Neuron (in vitro differentiated cells): ENCODE data around the gene MTHFD2L.

Source experiments
- H2AFZ ChIP-seq: one replicate; pipeline ENCODE4 v1.6.1; 2013; ENCODE audit warnings: low read depth, mild to moderate bottlenecking, inconsistent platforms, low read length, moderate library complexity
- H3K27me3 ChIP-seq: one replicate; pipeline ENCODE4 v1.6.1; 2013; ENCODE audit warnings: low read length; ENCODE audit not compliant: insufficient read depth
- H3K36me3 ChIP-seq: one replicate; pipeline ENCODE4 v1.6.1; 2013; ENCODE audit warnings: low read length; ENCODE audit not compliant: insufficient read depth
- H3K4me1 ChIP-seq: one replicate; pipeline ENCODE4 v1.6.1; 2013; ENCODE audit warnings: low read length; ENCODE audit not compliant: insufficient read depth
- H3K4me3 ChIP-seq: 2 replicates; pipeline ENCODE4 v1.5.1; 2013; ENCODE audit warnings: mild to moderate bottlenecking, low read length, moderate library complexity
- H3K9me3 ChIP-seq: one replicate; pipeline ENCODE4 v1.6.1; 2013; ENCODE audit warnings: low read length

Gene MTHFD2L

DNA sequence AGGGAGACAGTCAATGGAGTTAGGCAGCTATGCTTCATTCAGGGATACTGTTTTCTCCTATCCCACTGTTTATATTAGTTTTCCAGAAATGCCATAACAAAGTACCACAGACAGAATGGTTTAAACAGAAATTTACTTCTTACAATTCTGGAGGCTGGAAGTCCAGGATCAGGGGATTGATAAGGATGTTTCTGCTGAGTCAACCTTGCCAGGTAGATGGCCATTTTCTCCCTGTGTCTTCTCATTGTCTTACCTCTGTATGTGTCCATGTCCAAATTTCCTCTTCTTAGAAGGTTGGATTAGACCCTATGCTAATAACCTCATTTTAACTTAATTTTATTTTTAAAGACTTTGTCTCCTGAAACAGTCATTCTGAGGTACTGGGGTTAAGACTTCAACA lies 129.9 kb downstream of the MTHFD2L start:
- Histone ChIP-seq H3K4me1 (no peaks in the 10 kb centered on the region), H3K4me3 (no peak overlapping the region), H3K36me3 (no peaks in the 10 kb centered on the region), H2AFZ (no peak overlapping the region), H3K27me3 (no peaks in the 10 kb centered on the region), H3K9me3 (no peaks in the 10 kb centered on the region)

DNA sequence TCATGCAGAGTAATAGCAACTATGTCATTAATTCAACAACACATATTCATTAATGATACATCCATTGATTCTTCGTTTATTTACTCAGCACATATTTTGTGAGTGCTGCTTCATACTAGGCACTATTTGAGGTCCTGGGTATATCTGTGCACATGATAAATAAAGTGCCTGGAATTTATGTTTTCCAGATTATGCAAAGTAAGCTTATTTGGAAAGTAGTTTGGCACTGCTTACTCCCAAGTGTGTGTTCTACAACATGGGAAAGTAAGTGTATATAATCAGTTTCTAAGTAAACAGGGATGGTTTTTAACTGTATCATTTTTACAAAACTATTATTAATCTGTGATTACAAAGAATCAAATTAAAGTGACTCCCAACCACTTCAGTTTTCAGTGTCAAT lies 133.6 kb downstream of the MTHFD2L start:
- Histone ChIP-seq H2AFZ (no peak overlapping the region), H3K4me3 (no peak overlapping the region), H3K27me3 (no peaks in the 10 kb centered on the region)

GRCh38 chr4:74292111-74292870 lies 134.4 kb downstream of the MTHFD2L start:
- Histone ChIP-seq H3K4me1 (peaks cover 9% of the 10 kb centered on the region), H2AFZ (no peak overlapping the region), H3K27me3 (no peaks in the 10 kb centered on the region), H3K9me3 (no peaks in the 10 kb centered on the region), H3K36me3 (no peaks in the 10 kb centered on the region), H3K4me3 (no peak overlapping the region)

More for the DNA sequence above, 133.6 kb downstream of the MTHFD2L start:
- Histone ChIP-seq H3K9me3 (no peaks in the 10 kb centered on the region), H3K4me1 (peaks cover 4% of the 10 kb centered on the region), H3K36me3 (no peaks in the 10 kb centered on the region)

DNA sequence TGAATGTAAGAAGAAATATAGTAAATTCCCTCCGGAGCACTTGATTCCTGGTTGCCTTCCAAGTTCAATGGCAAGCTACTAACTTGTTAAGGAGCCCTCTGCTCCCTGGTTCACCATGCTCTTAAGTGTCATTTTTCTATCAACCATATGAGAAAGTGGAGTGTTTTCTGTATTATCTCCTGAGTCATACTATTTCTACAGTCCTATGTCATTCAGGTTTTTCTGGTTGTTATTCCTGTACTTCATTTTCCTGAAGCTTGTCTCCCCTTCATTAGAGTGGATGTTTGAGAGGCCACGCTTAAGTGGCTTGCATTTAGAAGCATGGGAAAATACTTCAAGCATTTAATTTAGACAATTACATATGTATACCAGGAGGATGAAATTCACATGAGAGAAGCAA lies 135.6 kb downstream of the MTHFD2L start:
- Histone ChIP-seq H3K4me3 (no peak overlapping the region), H2AFZ (no peak overlapping the region), H3K9me3 (no peaks in the 10 kb centered on the region), H3K36me3 (no peaks in the 10 kb centered on the region), H3K27me3 (no peaks in the 10 kb centered on the region), H3K4me1 (peaks cover 9% of the 10 kb centered on the region)

DNA sequence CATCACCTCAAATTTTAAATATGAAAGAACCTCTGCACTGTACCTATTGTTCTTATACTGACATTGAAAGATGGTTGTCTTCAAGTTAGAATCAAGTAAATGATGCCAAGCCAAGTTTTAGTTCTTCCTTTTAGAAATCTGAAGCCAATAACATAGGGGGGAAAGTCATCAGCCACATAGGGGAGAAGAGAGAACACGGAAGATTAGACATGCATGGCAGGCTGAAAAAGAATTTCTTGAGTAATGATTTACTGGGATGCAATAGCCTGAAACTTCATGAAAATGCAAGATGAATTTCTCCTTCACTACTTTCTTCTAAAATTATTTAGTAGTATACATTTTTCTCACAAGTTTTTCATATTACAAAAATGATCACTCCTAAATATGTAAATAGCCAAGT lies 136.8 kb downstream of the MTHFD2L start:
- Histone ChIP-seq H3K36me3 (no peaks in the 10 kb centered on the region), H3K4me1 (peaks cover 9% of the 10 kb centered on the region), H3K4me3 (no peak overlapping the region), H3K27me3 (no peaks in the 10 kb centered on the region), H3K9me3 (no peaks in the 10 kb centered on the region), H2AFZ (no peak overlapping the region)

DNA sequence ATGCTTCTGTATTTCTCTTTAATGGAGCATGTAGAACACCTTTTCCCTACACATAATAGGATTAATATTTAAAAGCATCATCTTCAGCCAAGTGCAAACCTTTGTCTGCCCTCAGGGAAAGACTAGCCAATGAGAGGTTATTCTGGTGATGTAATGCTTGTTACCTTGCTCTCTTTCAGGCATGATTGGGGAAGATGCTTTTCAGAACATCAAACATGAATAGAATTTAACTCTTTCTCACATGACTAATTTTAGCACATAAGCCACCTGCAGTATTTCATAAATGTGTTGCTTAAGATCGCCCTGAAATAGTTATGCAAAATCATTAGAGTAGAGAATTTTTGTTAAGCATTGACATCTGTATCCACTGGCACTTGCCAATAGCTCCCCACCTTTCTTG lies 139.6 kb downstream of the MTHFD2L start:
- no peak overlapping the region for H2AFZ ChIP-seq
- peaks cover 9% of the 10 kb centered on the region for H3K4me1 ChIP-seq
- H3K27me3 ChIP-seq, result no peaks in the 10 kb centered on the region
- H3K9me3 ChIP-seq, result no peaks in the 10 kb centered on the region
- H3K36me3 ChIP-seq, result no peaks in the 10 kb centered on the region
- H3K4me3 ChIP-seq, result no peak overlapping the region

GRCh38 chr4:74304095-74304625 lies 146.2 kb downstream of the MTHFD2L start:
- no peaks in the 10 kb centered on the region for H3K36me3 ChIP-seq
- H3K9me3 ChIP-seq, result no peaks in the 10 kb centered on the region
- H3K4me3 ChIP-seq, result no peak overlapping the region
- H3K27me3 ChIP-seq, result no peaks in the 10 kb centered on the region
- H2AFZ ChIP-seq, result no peak overlapping the region
- no peaks in the 10 kb centered on the region for H3K4me1 ChIP-seq

- Histone ChIP-seq H3K4me3 (no peak overlapping the region), H3K36me3 (no peaks in the 10 kb centered on the region), H3K9me3 (no peaks in the 10 kb centered on the region), H3K27me3 (no peaks in the 10 kb centered on the region), H2AFZ (no peak overlapping the region), H3K4me1 (no peaks in the 10 kb centered on the region)
These were observed 147.1 kb downstream of the MTHFD2L start for GRCh38 chr4:74305000-74305399.

DNA sequence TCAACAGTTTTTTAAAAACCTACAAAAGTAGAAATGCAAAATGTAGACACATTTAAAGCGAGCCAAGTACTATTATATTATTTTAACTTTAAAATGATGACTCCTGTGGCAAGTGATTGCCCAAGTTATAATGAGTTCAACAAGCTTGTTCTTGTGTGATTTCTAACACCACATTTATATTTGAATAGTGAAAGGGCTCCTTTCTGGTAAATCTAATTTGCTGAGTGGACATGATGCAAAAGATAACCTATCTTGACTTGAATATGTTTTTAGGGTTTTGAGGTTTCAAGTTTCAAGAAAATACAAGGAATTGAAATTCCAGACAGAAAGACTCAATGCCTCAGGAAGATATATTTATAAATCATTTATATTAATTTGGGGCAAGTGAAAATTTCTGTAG lies 149.3 kb downstream of the MTHFD2L start:
- H3K4me3 ChIP-seq, result no peak overlapping the region
- H3K36me3 ChIP-seq, result no peaks in the 10 kb centered on the region
- H3K27me3 ChIP-seq, result no peaks in the 10 kb centered on the region
- H2AFZ ChIP-seq, result no peak overlapping the region
- no peaks in the 10 kb centered on the region for H3K4me1 ChIP-seq
- no peaks in the 10 kb centered on the region for H3K9me3 ChIP-seq

DNA sequence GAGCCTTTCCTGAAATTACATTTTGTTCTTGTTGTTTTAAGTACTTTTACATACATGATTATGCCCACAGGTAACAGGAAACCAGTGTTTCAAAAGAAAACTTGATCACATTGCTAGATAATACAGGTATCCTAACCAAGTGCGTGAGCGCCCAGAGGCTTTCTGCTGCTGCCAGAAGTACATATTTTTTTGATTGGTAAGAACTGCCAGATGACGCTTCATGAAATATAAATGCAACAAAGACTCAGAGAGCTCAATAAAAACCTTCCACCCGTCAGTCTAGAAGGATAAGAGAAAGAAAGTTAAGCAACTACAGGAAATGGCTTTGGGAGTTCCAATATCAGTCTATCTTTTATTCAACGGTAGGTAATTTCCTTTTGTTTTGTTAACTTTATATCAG lies 150.3 kb downstream of the MTHFD2L start, which contains the start of gene EPGN:
TSS of gene EPGN (plus strand) at position 256 of the 400 bp plus-strand sequence. CDS start at position 320, 64 bp downstream.
- Histone ChIP-seq H2AFZ (no peak within 1 kb of the TSS), H3K4me3 (no peak within 1 kb of the TSS), H3K36me3 (no peaks in the 10 kb centered on the region), H3K9me3 (no peaks in the 10 kb centered on the region), H3K4me1 (no peaks in the 10 kb centered on the region), H3K27me3 (no peaks in the 10 kb centered on the region)

DNA sequence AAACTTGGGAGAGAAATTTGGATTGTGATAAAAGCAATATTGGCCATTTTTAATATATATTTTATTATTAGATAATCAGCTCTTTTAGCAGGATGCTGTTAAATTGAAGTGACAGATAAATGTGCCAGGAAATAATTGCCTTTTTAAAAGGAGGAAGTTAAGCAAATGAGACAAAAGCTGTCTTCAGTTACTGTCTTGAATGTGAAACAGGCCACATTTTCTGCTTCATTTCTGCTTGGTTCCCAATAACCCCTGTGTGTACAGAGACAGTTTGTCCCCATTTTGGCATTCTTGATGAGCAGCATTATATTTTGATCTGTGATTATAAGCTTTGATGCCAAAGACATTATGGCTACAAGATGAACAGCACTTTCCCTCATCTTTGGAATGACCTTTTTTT lies 151.3 kb downstream of the MTHFD2L start:
- Histone ChIP-seq H3K4me3 (no peak overlapping the region), H3K27me3 (no peaks in the 10 kb centered on the region), H3K36me3 (no peaks in the 10 kb centered on the region), H3K4me1 (no peaks in the 10 kb centered on the region), H3K9me3 (no peaks in the 10 kb centered on the region), H2AFZ (no peak overlapping the region)

- Histone ChIP-seq H3K36me3 (no peaks in the 10 kb centered on the region), H2AFZ (no peak overlapping the region), H3K27me3 (no peaks in the 10 kb centered on the region), H3K9me3 (no peaks in the 10 kb centered on the region), H3K4me3 (no peak overlapping the region), H3K4me1 (no peaks in the 10 kb centered on the region)
These were observed 153.9 kb downstream of the MTHFD2L start for GRCh38 chr4:74311696-74312313.

- Histone ChIP-seq H3K36me3 (no peaks in the 10 kb centered on the region), H3K4me3 (no peak overlapping the region), H3K4me1 (no peaks in the 10 kb centered on the region), H2AFZ (no peak overlapping the region), H3K27me3 (no peaks in the 10 kb centered on the region), H3K9me3 (no peaks in the 10 kb centered on the region)
These were observed 156.4 kb downstream of the MTHFD2L start for GRCh38 chr4:74314329-74314728.
